SK-N-SH (cell line): ENCODE measurements around the gene TTC9. TPM values are rescaled to one million over a fixed set of nuclear protein-coding genes. Genes with fewer than 3 reads are reported as not detected.

Experiments used
- CTCF ChIA-PET: fragments of 300-600, 350-600 bp; formaldehyde crosslinking; extraction: SDS; loops from one replicate; lab custom pipeline; 2021; lab: Yijun Ruan, JAX
- POLR2A ChIA-PET: fragments of 350-600 bp; sonication (Branson Sonifier 250); formaldehyde crosslinking; extraction: SDS; loops from one replicate; lab custom pipeline; 2020; ENCODE audit warnings: antibody characterized with exemption, inconsistent platforms; lab: Yijun Ruan, JAX
- DNase-seq: peaks from one replicate; pipeline ENCODE4 v3.0.0; 2012
- H2AFZ ChIP-seq: fragments of 200-600 bp; sonication (generic); 2 replicates; pipeline ENCODE4 v1.8.1; 2016; ENCODE audit warnings: antibody characterized with exemption, mild to moderate bottlenecking, low read depth
- H3F3A ChIP-seq: fragments of 200-600 bp; sonication (generic); replicated peaks from 2 replicates; pipeline ENCODE3; 2016; ENCODE audit warnings: antibody characterized with exemption, mild to moderate bottlenecking; ENCODE audit not compliant: insufficient read depth
- H3K27ac ChIP-seq, 2 experiments: fragments of 200-500 bp in 1 of 2; fragments of 200-600 bp in 1 of 2; sonication (Bioruptor generic) in 1 of 2; sonication (generic), shearing (Covaris generic) in 1 of 2; 2 replicates each; pipeline versions ENCODE4 v1.5.1 to v1.6.1; 2014 to 2016; ENCODE audit warnings: low read depth in 2 of 2, inconsistent platforms in 1 of 2, low read length in 1 of 2, mild to moderate bottlenecking in 1 of 2, mixed read lengths in 1 of 2
- H3K27me3 ChIP-seq: fragments of 200-600 bp; sonication (generic), shearing (Covaris generic); 2 replicates; pipeline ENCODE4 v1.6.1; 2016; ENCODE audit warnings: mixed run types; ENCODE audit not compliant: insufficient read depth
- H3K36me3 ChIP-seq, 2 experiments: fragments of 200-500 bp in 1 of 2; fragments of 200-600 bp in 1 of 2; sonication (Bioruptor generic) in 1 of 2; sonication (generic) in 1 of 2; replicated peaks in 1 of 2; 2 replicates each; pipeline versions ENCODE3 to v1.5.1; 2014 to 2016; ENCODE audit warnings: low read length in 1 of 2, mild to moderate bottlenecking in 1 of 2; ENCODE audit not compliant: insufficient read depth in 2 of 2, control insufficient read depth in 1 of 2
- H3K4me1 ChIP-seq, 2 experiments: fragments of 200-500 bp in 1 of 2; fragments of 200-600 bp in 1 of 2; sonication (Bioruptor generic) in 1 of 2; sonication (generic), shearing (Covaris generic) in 1 of 2; 2 replicates each; pipeline versions ENCODE4 v1.5.1 to v1.6.1; 2014 to 2016; ENCODE audit warnings: low read depth in 1 of 2, low read length in 1 of 2, mixed run types in 1 of 2; ENCODE audit not compliant: insufficient read depth in 2 of 2, control insufficient read depth in 1 of 2
- H3K4me2 ChIP-seq: fragments of 200-600 bp; sonication (generic), shearing (Covaris generic); 2 replicates; pipeline ENCODE4 v1.6.1; 2017; ENCODE audit warnings: mixed run types
- H3K4me3 ChIP-seq, 2 experiments: fragments of 200-500 bp in 1 of 2; fragments of 200-600 bp in 1 of 2; sonication (Bioruptor generic) in 1 of 2; sonication (generic), shearing (Covaris generic) in 1 of 2; 2 replicates each; pipeline versions ENCODE4 v1.5.1 to v1.8.1; 2014 to 2016; ENCODE audit warnings: low read depth in 2 of 2, inconsistent platforms in 1 of 2, low read length in 1 of 2, mild to moderate bottlenecking in 1 of 2, mixed read lengths in 1 of 2, moderate library complexity in 1 of 2
- H3K79me2 ChIP-seq: fragments of 200-600 bp; sonication (generic); 2 replicates; pipeline ENCODE4 v1.8.1; 2017; ENCODE audit warnings: mild to moderate bottlenecking; ENCODE audit not compliant: insufficient read depth
- H3K9ac ChIP-seq: fragments of 200-600 bp; sonication (generic); 2 replicates; pipeline ENCODE4 v1.6.1; 2017; ENCODE audit warnings: mixed run types
- H3K9me2 ChIP-seq: fragments of 200-600 bp; sonication (generic); 2 replicates; pipeline ENCODE4 v1.6.1; 2017; ENCODE audit warnings: mixed run types
- H3K9me3 ChIP-seq: fragments of 200-600 bp; sonication (generic); 2 replicates; pipeline ENCODE4 v1.6.1; 2017; ENCODE audit warnings: mixed run types, mild to moderate bottlenecking, moderate library complexity
- H4K20me1 ChIP-seq: fragments of 200-600 bp; sonication (generic); 2 replicates; pipeline ENCODE4 v1.6.1; 2017; ENCODE audit warnings: mild to moderate bottlenecking, mixed run types; ENCODE audit not compliant: insufficient read depth
- IRF3 ChIP-seq: fragments of 150-350 bp; IDR thresholded peaks from 2 replicates; pipeline ENCODE4 v1.6.1; 2016; ENCODE audit warnings: mild to moderate bottlenecking, low read depth, low read length
- JUND ChIP-seq: IDR thresholded peaks from 2 replicates; pipeline ENCODE4 v1.4.0; 2012
- MXI1 ChIP-seq: IDR thresholded peaks from 2 replicates; pipeline ENCODE4 v1.6.1; 2012; ENCODE audit warnings: mild to moderate bottlenecking, low read depth, low read length, improper control_type of control experiment
- REST ChIP-seq: IDR thresholded peaks from 2 replicates; pipeline ENCODE4 v1.6.1; 2012; ENCODE audit warnings: mild to moderate bottlenecking, low read depth, low read length, moderate library complexity
- WGBS: methylation state at CpG from one replicate; pipeline ENCODE4 v1.1.6; 2017; ENCODE audit warnings: low lambda C conversion rate; 5-methylcytosine and 5-hydroxymethylcytosine counted together
- polyA plus RNA-seq, 3 experiments: library from polyadenylated mRNA; depleted of rRNA; stranded (reverse); fragments of >200 nt; gene quantifications; 2 replicates each; pipeline ENCODE4 v1.2.3, GENCODE V29; 2012

TTC9 gene
- 0.29 and 0.33 TPM in 2 replicates for polyA plus RNA-seq (2012; rRNA removed)
- polyA plus RNA-seq (2012; cell fraction: cytosol; rRNA removed) = 0.33 and 0.58 TPM in 2 replicates
- polyA plus RNA-seq (2012; cell fraction: nucleus; rRNA removed) = 0.19 and 0.25 TPM in 2 replicates

- Histone ChIP-seq H3K9me3 (no peaks in the 10 kb centered on the region), H3F3A (no peaks in the 10 kb centered on the region), H4K20me1 (no peaks in the 10 kb centered on the region), H3K4me2 (peak within 1 kb of the TSS; percentile 94), H2AFZ (peak within 1 kb of the TSS; percentile 87; the same call in 1 of the 2 replicates), H3K36me3 (no peaks in the 10 kb centered on the region), H3K9ac (no peak within 1 kb of the TSS), H3K4me3 (peak within 1 kb of the TSS; percentile 64 to 71), H3K9me2 (no peaks in the 10 kb centered on the region), H3K4me1 (peaks cover 0 to 15% of the 10 kb centered on the region in 2 experiments; a peak in 2 of 4 replicates), H3K79me2 (no peaks in the 10 kb centered on the region), H3K27me3 (peaks cover 28% of the 10 kb centered on the region; the same call in 1 of the 2 replicates), H3K27ac (no peak within 1 kb of the TSS; a peak in 1 of 4 replicates)
- CTCF ChIA-PET = interaction anchor here (0.9 to 2.7 kb wide), 4 partner anchors 20 to 176 kb away, joined by 3 to 7 read pairs (median 4); no protein-coding TSS in a partner anchor
- POLR2A ChIA-PET = interaction anchor here (0.7 to 0.9 kb wide), 2 partner anchors 17 to 41 kb away, joined by 3 to 4 read pairs; partner anchors contain the start of gene MED6
- TF ChIP-seq REST = no peak
- TF ChIP-seq JUND = no peak
- 0 out of 2 replicates have a peak, but pooled peaks have one; percentile 35 for TF ChIP-seq MXI1
- TF ChIP-seq IRF3 = no peak
- WGBS = 0% methylated on average over 14 of the region's 105 CpGs
- peak; percentile 89 for DNase-seq
Measured at GRCh38 chr14:70641548-70642302, at the start of gene TTC9. TTC9 (plus strand) TSS chr14:70641916; CDS start chr14:70642130, 214 bp downstream.

- TF ChIP-seq REST = no peak
- Histone ChIP-seq H3K9ac (no peak overlapping the region), H3K4me2 (no peak overlapping the region), H3K4me1 (peaks cover 0 to 7% of the 10 kb centered on the region in 2 experiments; a peak in 2 of 4 replicates), H4K20me1 (no peaks in the 10 kb centered on the region; the same call in 1 of the 2 replicates), H3K4me3 (no peak overlapping the region), H3K79me2 (peaks cover 71% of the 10 kb centered on the region), H3K9me3 (no peaks in the 10 kb centered on the region), H3K27me3 (no peaks in the 10 kb centered on the region), H3K27ac (no peak overlapping the region), H3K9me2 (no peaks in the 10 kb centered on the region), H2AFZ (no peak overlapping the region), H3K36me3 (peaks cover 74 to 82% of the 10 kb centered on the region in 2 experiments), H3F3A (peaks cover 3% of the 10 kb centered on the region)
- ChIA-PET CTCF (no interaction called here), POLR2A (no interaction called here)
- no peak for DNase-seq
- 91% methylated on average over 9 of the region's 9 CpGs for WGBS
Measured at GRCh38 chr14:70594461-70594860, 47.3 kb upstream of the TTC9 start.
